HEK293 (cell line): ENCODE data around the gene PALM2AKAP2.
A peak's percentile ranks its signal among the peaks of the same experiment; 100 is the strongest.

Experiments used
- BCL6B ChIP-seq: fragments of 450-650 bp; formaldehyde crosslinking; IDR thresholded peaks from 2 replicates; pipeline ENCODE4 v1.5.1; 2017; ENCODE audit warnings: missing biosample characterization, missing genetic modification characterization
- ELK4 ChIP-seq: IDR thresholded peaks from 2 replicates; pipeline ENCODE4 v1.6.1; 2011; ENCODE audit warnings: mild to moderate bottlenecking, low read depth, low read length, borderline replicate concordance
- GLIS2 ChIP-seq: fragments of 450-650 bp; formaldehyde crosslinking; IDR thresholded peaks from 2 replicates; pipeline ENCODE4 v1.5.1; 2016; ENCODE audit warnings: missing biosample characterization, missing genetic modification characterization
- OVOL3 ChIP-seq: fragments of 450-650 bp; formaldehyde crosslinking; IDR thresholded peaks from 2 replicates; pipeline ENCODE4 v1.5.1; 2016; ENCODE audit warnings: missing biosample characterization, missing genetic modification characterization
- SP2 ChIP-seq: fragments of 450-650 bp; formaldehyde crosslinking; IDR thresholded peaks from 2 replicates; pipeline ENCODE4 v1.5.1; 2016; ENCODE audit warnings: missing biosample characterization, missing genetic modification characterization
- TRIM28 ChIP-seq: IDR thresholded peaks from 2 replicates; pipeline ENCODE4 v1.6.1; 2011; ENCODE audit warnings: low read length, control low read depth, borderline replicate concordance
- YY1 ChIP-seq: fragments of 450-650 bp; formaldehyde crosslinking; IDR thresholded peaks from 2 replicates; pipeline ENCODE4 v1.5.1; 2018; ENCODE audit warnings: missing biosample characterization, missing genetic modification characterization
- ZBTB10 ChIP-seq: fragments of 450-650 bp; formaldehyde crosslinking; IDR thresholded peaks from 2 replicates; pipeline ENCODE4 v1.5.1; 2016; ENCODE audit warnings: missing biosample characterization, missing genetic modification characterization
- ZBTB11 ChIP-seq: fragments of 450-650 bp; formaldehyde crosslinking; conservative IDR thresholded peaks from 2 replicates; pipeline ENCODE4 v1.5.1; 2016; ENCODE audit warnings: low read depth, missing biosample characterization, missing genetic modification characterization
- ZBTB20 ChIP-seq: fragments of 450-650 bp; formaldehyde crosslinking; IDR thresholded peaks from 2 replicates; pipeline ENCODE4 v1.5.1; 2016; ENCODE audit warnings: missing biosample characterization, missing genetic modification characterization
- ZEB2 ChIP-seq: fragments of 450-650 bp; formaldehyde crosslinking; IDR thresholded peaks from 2 replicates; pipeline ENCODE4 v1.5.1; 2016; ENCODE audit warnings: missing biosample characterization, missing genetic modification characterization
- ZFP69B ChIP-seq: fragments of 450-650 bp; formaldehyde crosslinking; IDR thresholded peaks from 2 replicates; pipeline ENCODE4 v1.5.1; 2016; ENCODE audit warnings: missing biosample characterization, missing genetic modification characterization
- ZNF175 ChIP-seq: fragments of 450-650 bp; formaldehyde crosslinking; IDR thresholded peaks from 2 replicates; pipeline ENCODE4 v1.5.1; 2016; ENCODE audit warnings: missing biosample characterization, missing genetic modification characterization
- ZNF211 ChIP-seq: fragments of 450-650 bp; formaldehyde crosslinking; IDR thresholded peaks from 2 replicates; pipeline ENCODE4 v1.5.1; 2016; ENCODE audit warnings: low read depth, missing biosample characterization, missing genetic modification characterization
- ZNF214 ChIP-seq: fragments of 450-650 bp; formaldehyde crosslinking; IDR thresholded peaks from 2 replicates; pipeline ENCODE4 v1.5.1; 2017; ENCODE audit warnings: missing biosample characterization, mild to moderate bottlenecking, missing genetic modification characterization, borderline replicate concordance
- ZNF362 ChIP-seq: fragments of 450-650 bp; formaldehyde crosslinking; IDR thresholded peaks from 2 replicates; pipeline ENCODE4 v1.5.1; 2016; ENCODE audit warnings: missing biosample characterization, missing genetic modification characterization
- ZNF404 ChIP-seq: fragments of 450-650 bp; formaldehyde crosslinking; IDR thresholded peaks from 2 replicates; pipeline ENCODE4 v1.5.1; 2017; ENCODE audit warnings: missing biosample characterization, missing genetic modification characterization
- ZNF488 ChIP-seq: fragments of 450-650 bp; formaldehyde crosslinking; IDR thresholded peaks from 2 replicates; pipeline ENCODE4 v1.5.1; 2016; ENCODE audit warnings: missing biosample characterization, missing genetic modification characterization
- ZNF560 ChIP-seq: fragments of 450-650 bp; formaldehyde crosslinking; IDR thresholded peaks from 2 replicates; pipeline ENCODE4 v1.5.1; 2017; ENCODE audit warnings: missing biosample characterization, missing genetic modification characterization, borderline replicate concordance
- ZNF639 ChIP-seq: fragments of 450-650 bp; formaldehyde crosslinking; IDR thresholded peaks from 2 replicates; pipeline ENCODE4 v1.5.1; 2016; ENCODE audit warnings: missing biosample characterization, missing genetic modification characterization
- ZNF76 ChIP-seq: fragments of 450-650 bp; formaldehyde crosslinking; IDR thresholded peaks from 2 replicates; pipeline ENCODE4; 2016; ENCODE audit warnings: low read depth, missing biosample characterization, missing genetic modification characterization, borderline replicate concordance
- ZSCAN30 ChIP-seq: fragments of 450-650 bp; IDR thresholded peaks from 2 replicates; pipeline ENCODE4 v1.5.1; 2018; ENCODE audit warnings: missing biosample characterization, mild to moderate bottlenecking, missing genetic modification characterization, moderate library complexity
- ZSCAN4 ChIP-seq: fragments of 450-650 bp; formaldehyde crosslinking; IDR thresholded peaks from 2 replicates; pipeline ENCODE4 v1.5.1; 2017; ENCODE audit warnings: missing biosample characterization, missing genetic modification characterization
- ZSCAN5A ChIP-seq: fragments of 450-650 bp; formaldehyde crosslinking; IDR thresholded peaks from 2 replicates; pipeline ENCODE4 v1.5.1; 2016; ENCODE audit warnings: missing biosample characterization, missing genetic modification characterization

Gene PALM2AKAP2

GRCh38 chr9:109816490-109816889 lies 36.5 kb downstream of the PALM2AKAP2 start (continued):
- TF ChIP-seq ZSCAN5A (no peak), ZBTB11 (tag by site-specific recombination) (no peak), YY1 (tag by site-specific recombination) (no peak), ZNF211 (tag by site-specific recombination) (no peak), BCL6B (tag by site-specific recombination) (no peak), ZNF76 (tag by site-specific recombination) (peak; percentile 35; the same call in 1 of the 2 replicates), ZNF214 (no peak), ZBTB10 (tag by site-specific recombination) (0 out of 2 replicates have a peak, but pooled peaks have one; percentile 57), TRIM28 (no peak), ZSCAN30 (tag by site-specific recombination) (no peak), ZNF560 (tag by site-specific recombination) (no peak), ELK4 (no peak), SP2 (tag by site-specific recombination) (no peak), OVOL3 (tag by site-specific recombination) (no peak), GLIS2 (no peak), ZNF404 (no peak), ZNF488 (tag by site-specific recombination) (no peak), ZNF362 (tag by site-specific recombination) (no peak), ZNF639 (tag by site-specific recombination) (peak; percentile 95), ZNF175 (tag by site-specific recombination) (no peak), ZEB2 (peak; percentile 97), ZBTB20 (tag by site-specific recombination) (peak; percentile 38; the same call in 1 of the 2 replicates), ZFP69B (tag by site-specific recombination) (peak; percentile 64), ZSCAN4 (tag by site-specific recombination) (peak; percentile 14; the same call in 1 of the 2 replicates)
